ENCODE measurements around the gene SERINC5.
A peak's percentile ranks its signal among the peaks of the same experiment; 100 is the strongest.

The SERINC5 gene

DNA sequence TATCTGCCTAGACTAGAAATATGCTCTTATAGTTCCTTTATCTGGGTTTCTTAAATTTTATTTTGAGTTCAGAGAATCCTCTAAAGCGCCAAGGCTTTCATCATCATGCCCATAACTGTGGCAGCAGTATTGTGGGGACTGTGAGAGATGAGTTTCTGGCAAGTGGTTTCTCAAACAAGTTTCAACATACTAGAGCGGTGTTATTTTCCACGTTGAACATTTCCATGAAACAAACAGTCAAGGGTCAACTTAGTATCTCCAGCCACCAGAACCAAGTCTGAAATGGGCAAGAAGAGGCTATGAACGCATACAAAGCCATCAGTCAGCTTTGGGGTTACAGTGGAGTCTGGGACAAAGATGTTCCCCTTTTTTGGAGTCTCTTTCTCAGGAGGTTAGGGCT lies 40.3 kb downstream of the SERINC5 start:
- peak overlapping the region; percentile 62 for H3K27ac ChIP-seq (replicated peaks)
- H3K4me3 ChIP-seq (replicated peaks; ENCODE audit: insufficient read depth, low read length): no peak overlapping the region
- TF ChIP-seq GABPA (IDR thresholded peaks at IDR 0.05; ENCODE audit: low read depth) (no peak), SPI1 (IDR thresholded peaks at IDR 0.05; ENCODE audit: borderline replicate concordance, low read depth) (no peak), CTCF (IDR thresholded peaks at IDR 0.05; ENCODE audit: insufficient read depth, low read length) (no peak), POLR2AphosphoS5 (IDR thresholded peaks at IDR 0.05; ENCODE audit: low read depth) (no peak), REST (IDR thresholded peaks at IDR 0.05; ENCODE audit: insufficient replicate concordance, low read depth) (no peak)
- DNase-seq (ENCODE audit: low read depth in 1 of 2, low spot score in 1 of 2): peak in 1 of 2 experiments; percentile 42
- no peaks in the 10 kb centered on the region for H3K27me3 ChIP-seq (ENCODE audit: insufficient read depth, poor library complexity, severe bottlenecking)

- peak; percentile 47 to 57 for DNase-seq (ENCODE audit: low read depth in 1 of 2, low spot score in 1 of 2)
- H3K4me3 ChIP-seq (replicated peaks; ENCODE audit: insufficient read depth, low read length): no peak overlapping the region
- TF ChIP-seq POLR2AphosphoS5 (IDR thresholded peaks at IDR 0.05; ENCODE audit: low read depth) (no peak), SPI1 (IDR thresholded peaks at IDR 0.05; ENCODE audit: borderline replicate concordance, low read depth) (peak; percentile 75)
- H3K27me3 ChIP-seq (ENCODE audit: insufficient read depth, poor library complexity, severe bottlenecking): no peaks in the 10 kb centered on the region
- H3K27ac ChIP-seq (replicated peaks): peak overlapping the region; percentile 48; the same call in 1 of the 2 replicates
Observed at GRCh38 chr5:80213466-80213865, 42.4 kb downstream of the SERINC5 start.

GRCh38 chr5:80212171-80212667 lies 43.6 kb downstream of the SERINC5 start:
- Histone ChIP-seq H3K27me3 (ENCODE audit: insufficient read depth, poor library complexity, severe bottlenecking) (no peaks in the 10 kb centered on the region), H3K27ac (replicated peaks) (no peak overlapping the region), H3K4me3 (replicated peaks; ENCODE audit: insufficient read depth, low read length) (no peak overlapping the region)
- TF ChIP-seq GABPA (IDR thresholded peaks at IDR 0.05; ENCODE audit: low read depth) (no peak), CTCF (IDR thresholded peaks at IDR 0.05; ENCODE audit: insufficient read depth, low read length) (no peak), POLR2AphosphoS5 (IDR thresholded peaks at IDR 0.05; ENCODE audit: low read depth) (no peak), REST (IDR thresholded peaks at IDR 0.05; ENCODE audit: insufficient replicate concordance, low read depth) (no peak), SPI1 (IDR thresholded peaks at IDR 0.05; ENCODE audit: borderline replicate concordance, low read depth) (no peak)
- DNase-seq (ENCODE audit: low read depth in 1 of 2, low spot score in 1 of 2): no peak

GRCh38 chr5:80211327-80211726 lies 44.5 kb downstream of the SERINC5 start:
- Histone ChIP-seq H3K27ac (replicated peaks) (no peak overlapping the region), H3K4me3 (replicated peaks; ENCODE audit: insufficient read depth, low read length) (no peak overlapping the region), H3K27me3 (ENCODE audit: insufficient read depth, poor library complexity, severe bottlenecking) (no peaks in the 10 kb centered on the region)
- DNase-seq (ENCODE audit: low read depth in 1 of 2, low spot score in 1 of 2): no peak
- TF ChIP-seq CTCF (IDR thresholded peaks at IDR 0.05; ENCODE audit: insufficient read depth, low read length): no peak
- no peak for TF ChIP-seq GABPA (IDR thresholded peaks at IDR 0.05; ENCODE audit: low read depth)
- no peak for TF ChIP-seq SPI1 (IDR thresholded peaks at IDR 0.05; ENCODE audit: borderline replicate concordance, low read depth)
- no peak for TF ChIP-seq REST (IDR thresholded peaks at IDR 0.05; ENCODE audit: insufficient replicate concordance, low read depth)
- TF ChIP-seq POLR2AphosphoS5 (IDR thresholded peaks at IDR 0.05; ENCODE audit: low read depth): no peak
